HG03571 (cell line): Measurements from ENCODE around the gene SDHAF3.
"Not testable (repeated sequence)": the region's sequence is repeated elsewhere in the genome, so short reads cannot be mapped to it uniquely, and the experiment has no call there.

Source experiments
- ATAC-seq: cut with Tn5 transposase; IDR thresholded peaks from one replicate; pipeline ENCODE4 v1.9.1; 2021; ENCODE audit not compliant: unreplicated experiment

Gene SDHAF3

GRCh38 chr7:97123115-97123514, 5.6 kb downstream of the SDHAF3 start:
- not testable (repeated sequence) for ATAC-seq

DNA sequence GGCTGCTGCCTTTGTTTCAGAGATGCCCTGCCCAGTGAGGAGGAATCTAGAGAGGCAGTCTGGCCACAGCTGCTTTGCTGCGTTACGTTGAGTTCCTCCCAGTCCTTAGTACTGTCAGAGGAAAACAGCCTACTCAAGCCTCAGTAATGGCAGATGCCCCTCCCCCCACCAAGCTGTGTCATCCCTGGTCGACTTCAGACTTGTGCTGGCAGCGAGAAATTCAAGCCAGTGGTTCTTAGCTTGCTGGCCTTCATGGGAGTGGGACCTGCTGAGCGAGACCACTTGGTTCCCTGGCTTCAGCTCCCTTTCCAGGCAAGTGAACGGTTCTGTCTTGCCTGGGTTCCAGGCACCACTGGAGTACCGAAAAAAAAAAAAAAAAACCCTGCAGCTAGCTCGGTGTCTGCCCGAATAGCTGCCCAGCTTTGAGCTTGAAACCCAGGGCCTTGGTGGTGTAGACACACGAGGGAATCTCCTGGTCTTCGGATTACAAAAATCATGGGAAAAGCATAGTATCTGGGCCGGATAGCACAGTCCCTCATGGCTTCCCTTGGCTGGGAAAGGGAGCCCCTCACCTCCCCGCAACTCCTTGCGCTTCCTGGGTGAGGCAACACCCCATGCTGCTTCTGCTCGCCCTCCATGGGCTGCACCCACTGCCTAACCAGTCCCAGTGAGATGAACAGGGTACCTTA, 9.1 kb downstream of the SDHAF3 start:
- ATAC-seq = no peak

DNA sequence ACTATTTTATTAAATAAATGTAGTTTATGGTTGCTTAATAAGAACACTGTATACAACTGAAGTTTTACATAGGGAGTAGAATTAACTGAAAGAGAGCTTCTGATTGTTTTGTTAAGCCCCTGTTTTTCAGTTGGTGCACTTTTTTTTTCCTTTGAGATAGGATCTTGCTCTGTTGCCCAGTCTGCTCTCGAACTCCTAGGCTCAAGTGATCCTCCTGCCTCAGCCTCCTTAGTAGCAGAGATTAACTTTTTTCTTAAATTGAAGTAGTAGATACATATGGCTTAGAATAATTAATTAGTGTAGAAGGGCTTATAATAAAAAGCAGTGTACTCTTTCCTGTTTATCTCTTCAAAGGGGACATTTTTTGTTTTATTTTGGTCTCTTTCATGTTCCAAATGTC, 11.2 kb downstream of the SDHAF3 start:
- ATAC-seq = no peak

DNA sequence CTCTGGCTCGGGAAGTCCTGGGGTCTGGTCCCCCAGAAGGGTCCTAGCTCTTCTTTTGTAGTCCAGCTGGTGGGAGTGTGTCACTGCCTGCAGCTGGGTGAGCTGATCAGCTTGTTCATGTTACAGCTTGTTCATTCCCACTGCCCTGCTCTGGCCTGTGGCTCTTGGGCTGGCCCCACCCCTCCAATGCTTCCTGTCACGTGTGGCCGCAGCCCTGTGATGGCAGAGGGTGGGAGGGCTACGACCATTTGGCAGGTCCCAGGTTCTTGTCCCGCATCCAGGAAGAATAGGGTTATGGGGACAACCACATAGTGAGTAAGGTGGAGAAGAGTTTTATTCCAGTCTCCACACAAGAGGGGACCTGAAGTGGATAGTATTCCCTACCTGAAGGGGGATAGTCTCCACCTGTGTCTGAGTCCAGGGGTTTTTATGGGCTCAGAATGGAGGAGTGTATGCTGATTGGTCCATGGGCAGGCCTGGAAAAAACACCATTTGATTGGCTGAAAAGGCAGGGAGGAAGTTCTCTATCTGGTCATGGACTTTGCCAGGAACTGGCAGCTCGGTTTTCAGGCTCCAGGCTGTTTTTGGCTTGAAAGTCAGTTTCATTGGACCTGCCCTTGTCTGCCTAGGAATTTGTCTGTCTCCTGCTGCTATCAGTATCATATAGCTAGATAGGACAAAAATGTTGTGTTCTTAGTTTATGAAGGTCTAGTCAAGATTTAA, 13.1 kb downstream of the SDHAF3 start:
- no peak for ATAC-seq

GRCh38 chr7:97133159-97133558, 15.7 kb downstream of the SDHAF3 start:
- ATAC-seq = no peak

- no peak for ATAC-seq
Measured at GRCh38 chr7:97138830-97139229, 21.3 kb downstream of the SDHAF3 start.

DNA sequence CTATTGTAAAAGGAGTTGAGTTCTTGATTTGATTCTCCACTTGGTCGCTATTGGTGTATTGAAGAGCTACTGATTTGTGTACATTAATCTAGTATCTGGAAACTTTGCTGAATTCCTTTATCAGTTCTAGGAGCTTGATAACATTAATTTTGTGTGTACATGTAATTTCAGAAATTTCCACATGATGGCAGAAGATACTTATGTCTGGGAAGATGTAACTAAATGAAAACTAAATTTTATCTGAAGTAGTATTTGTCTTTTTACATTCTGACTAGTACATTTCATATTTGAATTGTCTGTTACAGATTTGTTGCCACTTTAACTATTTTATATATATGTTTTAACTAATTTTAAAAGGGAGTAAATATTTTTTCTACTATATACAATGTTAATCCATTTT, 27.6 kb downstream of the SDHAF3 start:
- no peak for ATAC-seq

GRCh38 chr7:97149843-97150242, 32.3 kb downstream of the SDHAF3 start:
- no peak for ATAC-seq

DNA sequence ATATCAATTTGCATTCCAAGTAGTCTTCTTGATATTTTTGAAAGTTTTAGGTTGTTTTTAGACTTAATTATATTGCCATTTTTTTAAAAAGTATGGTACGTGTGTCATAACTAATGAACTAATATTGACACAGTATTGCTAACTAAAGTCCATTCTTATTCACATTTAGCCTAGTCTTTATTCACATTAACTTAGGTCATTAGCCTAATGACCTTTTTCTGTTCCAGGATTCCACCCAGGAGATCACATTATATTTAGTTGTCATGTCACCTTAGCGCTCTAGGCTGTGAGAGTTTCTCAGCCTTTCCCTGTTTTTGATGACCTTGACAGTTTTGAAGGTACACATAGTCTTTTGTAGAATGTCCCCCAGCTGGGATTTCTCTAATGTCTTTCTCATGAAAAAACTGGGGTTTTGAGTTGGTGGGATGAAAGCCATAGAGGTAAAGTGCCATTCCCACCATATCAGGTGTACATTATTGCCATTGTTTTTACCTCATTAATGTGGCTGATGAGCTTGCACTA, 38.5 kb downstream of the SDHAF3 start:
- no peak for ATAC-seq

DNA sequence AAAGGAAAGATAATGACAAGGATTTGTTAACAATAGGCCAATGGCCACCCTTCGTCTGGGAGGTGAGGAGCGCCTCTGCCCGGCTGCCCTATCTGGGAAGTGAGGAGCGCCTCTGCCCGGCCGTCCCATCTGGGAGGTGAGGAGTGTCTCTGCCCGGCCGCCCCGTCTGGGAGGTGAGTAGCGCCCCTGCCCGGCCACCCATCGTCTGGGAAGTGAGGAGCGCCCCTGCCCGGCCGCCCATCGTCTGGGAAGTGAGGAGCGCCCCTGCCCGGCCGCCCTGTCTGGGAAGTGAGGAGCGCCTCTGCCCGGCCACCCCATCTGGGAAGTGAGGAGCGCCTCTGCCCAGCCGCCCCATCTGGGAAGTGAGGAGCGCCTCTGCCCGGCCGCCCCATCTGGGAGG, 42.5 kb downstream of the SDHAF3 start:
- not testable (repeated sequence) for ATAC-seq

DNA sequence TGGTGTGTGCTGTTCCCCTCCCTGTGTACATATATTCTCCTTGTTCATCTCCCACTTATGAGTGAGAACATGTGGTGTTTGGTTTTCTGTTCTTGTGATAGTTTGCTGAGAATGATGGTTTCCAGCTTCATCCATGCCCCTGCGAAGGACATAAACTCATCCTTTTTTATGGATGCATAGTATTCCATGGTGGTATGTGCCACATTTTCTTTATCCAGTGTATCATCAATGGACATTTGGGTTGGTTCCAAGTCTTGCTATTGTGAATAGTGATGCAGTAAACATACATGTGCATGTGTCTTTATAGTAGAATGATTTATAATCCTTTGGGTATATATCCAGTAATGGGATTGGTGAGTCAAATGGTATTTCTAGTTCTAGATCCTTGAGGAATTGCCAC, 44.1 kb downstream of the SDHAF3 start:
- not testable (repeated sequence) for ATAC-seq

DNA sequence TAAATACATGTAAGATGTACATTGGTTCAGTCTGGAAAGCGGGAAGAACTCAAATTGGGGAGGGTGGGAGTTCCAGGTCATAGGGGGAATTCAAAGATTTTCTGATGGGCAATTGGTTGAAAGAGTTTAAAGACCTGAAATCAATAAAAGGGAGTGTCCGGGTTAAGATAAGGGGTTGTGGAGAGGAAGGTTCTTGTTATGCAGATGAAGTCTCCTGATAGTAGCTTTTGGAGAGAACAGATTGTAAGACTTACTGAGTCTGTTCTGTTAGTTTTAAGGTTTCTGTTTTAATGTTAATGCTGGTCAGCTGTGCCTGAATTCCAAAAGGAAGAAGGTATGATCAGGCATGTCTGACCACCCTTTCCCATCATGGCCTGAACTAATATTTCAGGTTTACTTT, 48.8 kb downstream of the SDHAF3 start:
- ATAC-seq = no peak

- no peak for ATAC-seq
Measured at GRCh38 chr7:97167176-97167575, 49.7 kb downstream of the SDHAF3 start.

DNA sequence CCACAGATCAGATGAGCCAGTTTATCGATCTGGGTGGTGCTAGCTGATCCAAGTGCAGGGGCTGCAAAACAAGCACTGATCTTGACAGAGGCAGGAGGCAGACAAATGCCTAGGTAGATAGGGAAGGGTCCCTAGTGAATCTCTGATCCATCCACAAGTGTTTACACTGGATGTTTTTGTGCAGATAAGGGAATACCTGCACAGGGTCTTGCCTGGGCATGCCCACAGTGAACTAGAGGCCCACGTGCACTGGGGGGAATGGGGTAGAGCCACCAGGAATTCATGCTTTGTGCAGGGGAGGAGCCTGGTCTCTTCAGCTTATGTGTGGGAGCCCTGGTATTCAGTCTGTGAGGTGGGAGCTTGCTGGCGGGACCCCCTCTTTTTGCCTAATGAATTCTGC, 50.3 kb downstream of the SDHAF3 start:
- ATAC-seq = no peak

GRCh38 chr7:97174303-97174702, 56.8 kb downstream of the SDHAF3 start:
- ATAC-seq = no peak

DNA sequence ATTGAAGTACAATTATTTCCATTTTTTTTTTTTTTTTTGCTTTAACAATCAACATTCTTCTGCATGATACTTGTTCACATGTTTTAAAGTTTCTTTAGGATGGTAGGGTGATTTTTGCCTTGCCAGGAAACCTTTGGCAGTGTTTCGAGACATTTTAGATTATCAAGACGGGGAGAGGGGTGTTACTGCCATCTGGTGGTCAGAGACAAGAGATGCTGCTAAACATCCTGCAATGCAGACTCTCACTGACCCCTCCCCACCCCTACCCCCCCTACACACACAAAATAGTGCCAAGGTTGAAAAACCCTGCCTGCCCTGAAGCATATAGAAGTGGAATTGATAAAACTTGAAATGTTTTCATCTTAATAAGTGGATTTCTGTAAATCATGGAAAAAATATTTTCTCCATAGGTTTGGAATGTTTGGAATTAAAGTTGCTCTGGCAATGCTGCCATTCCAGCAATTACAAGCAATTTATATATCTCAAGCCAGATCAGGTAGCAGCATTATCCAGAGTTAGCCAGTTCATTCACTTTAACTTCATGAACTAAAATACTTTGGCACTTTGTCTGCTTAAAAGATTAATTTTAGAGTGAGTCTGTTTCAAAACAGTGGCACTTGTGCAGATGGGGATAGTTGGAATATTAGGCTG, 62.1 kb downstream of the SDHAF3 start:
- ATAC-seq = no peak

- ATAC-seq = no peak
Measured at GRCh38 chr7:97187067-97187466, 69.6 kb downstream of the SDHAF3 start.

GRCh38 chr7:97196174-97196573, 78.7 kb downstream of the SDHAF3 start:
- ATAC-seq = not testable (repeated sequence)

- ATAC-seq = no peak
Measured at GRCh38 chr7:97198596-97198995, 81.1 kb downstream of the SDHAF3 start.

DNA sequence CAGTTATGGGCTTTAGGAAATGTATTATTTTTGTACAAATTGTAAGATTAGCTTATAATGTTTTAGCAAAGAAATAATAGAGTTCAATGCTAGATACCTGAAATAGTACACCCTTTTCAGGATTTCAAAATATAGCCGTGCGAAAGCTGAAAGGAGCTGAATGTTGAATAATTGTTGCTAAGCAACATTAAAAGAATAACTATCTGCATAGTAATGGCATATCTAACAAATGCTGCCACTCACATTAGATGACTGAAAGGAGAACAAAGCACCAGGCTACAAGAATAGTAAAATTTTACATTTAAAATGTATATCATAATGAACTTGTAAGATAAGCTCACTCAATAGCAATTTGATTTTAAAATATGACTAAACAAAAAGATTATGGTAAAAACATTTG, 82.5 kb downstream of the SDHAF3 start:
- no peak for ATAC-seq

- ATAC-seq = no peak
Measured at GRCh38 chr7:97203957-97204356, 86.5 kb downstream of the SDHAF3 start.

GRCh38 chr7:97204821-97205220, 87.3 kb downstream of the SDHAF3 start:
- ATAC-seq = no peak
